ENCODE data around the gene IMPA2.

Gene IMPA2

DNA sequence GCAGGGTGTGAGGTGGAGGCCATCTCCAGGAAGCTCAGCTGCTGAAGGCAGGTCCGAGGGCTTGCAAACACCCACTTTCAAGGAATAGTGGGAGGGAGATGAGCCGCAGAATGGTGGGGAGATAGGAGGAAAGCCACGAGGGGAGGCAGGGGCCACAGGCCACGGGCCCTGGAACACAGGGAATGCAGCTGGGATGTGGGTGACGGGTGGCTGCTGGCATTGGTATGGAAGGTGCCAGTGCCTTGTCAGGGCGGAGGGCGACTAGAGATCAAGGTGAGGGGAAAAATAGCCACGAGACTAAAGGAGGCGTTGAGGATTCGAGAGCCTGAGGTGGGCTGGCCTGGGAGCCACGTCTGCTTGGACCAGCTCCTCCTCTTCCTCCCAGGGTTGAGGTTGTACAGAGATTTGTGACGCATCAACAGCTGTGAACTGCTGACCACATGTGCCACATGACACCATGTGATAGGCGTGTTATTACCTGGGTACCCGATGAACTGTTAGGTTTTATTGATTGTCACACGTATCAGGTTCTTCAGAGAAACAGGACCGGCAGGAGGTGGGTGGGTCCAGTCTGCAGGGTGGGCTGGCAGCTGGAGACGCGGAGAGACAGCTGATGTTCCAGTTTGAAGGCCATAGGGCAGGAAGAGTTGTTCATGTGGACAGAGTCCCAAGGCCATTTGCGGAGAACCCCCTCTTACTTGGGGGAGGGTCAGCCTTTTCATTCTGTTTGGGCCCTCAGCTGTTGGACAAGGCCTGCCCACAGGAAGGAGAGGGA lies 9.9 kb downstream of the IMPA2 start:
- no peak for ATAC-seq

DNA sequence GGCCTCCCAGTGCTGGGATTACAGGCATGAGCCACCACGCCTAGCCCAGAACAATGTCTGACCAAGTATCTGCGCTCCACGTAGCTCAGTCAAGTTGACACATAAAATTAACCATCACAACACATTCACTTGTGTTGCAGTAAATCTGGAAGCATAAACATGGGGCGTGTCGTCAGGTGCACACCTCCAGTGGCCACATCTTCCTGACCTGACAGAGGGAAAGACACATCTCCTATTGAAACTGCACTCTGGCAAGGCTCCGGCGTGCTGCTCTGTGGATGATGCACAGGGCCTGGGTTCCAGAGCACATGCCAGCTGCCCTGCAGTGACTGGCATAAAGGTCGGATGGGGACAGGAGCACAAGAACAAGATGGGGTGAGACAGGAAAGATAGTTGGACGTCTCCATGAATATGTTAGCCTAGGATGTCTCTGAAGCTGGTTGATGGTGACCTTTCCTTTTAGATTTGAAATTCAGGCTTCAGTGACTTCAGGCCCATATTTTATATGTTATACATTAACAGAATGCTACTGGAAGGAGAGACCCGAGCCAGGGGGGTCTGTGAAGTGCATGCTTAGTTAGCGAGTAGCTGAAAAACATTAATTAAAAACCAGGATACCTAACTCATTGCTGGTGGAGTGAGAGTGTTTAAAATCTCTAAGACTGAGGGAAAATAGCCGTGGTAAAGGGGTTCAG lies 10.9 kb downstream of the IMPA2 start:
- no peak for ATAC-seq

DNA sequence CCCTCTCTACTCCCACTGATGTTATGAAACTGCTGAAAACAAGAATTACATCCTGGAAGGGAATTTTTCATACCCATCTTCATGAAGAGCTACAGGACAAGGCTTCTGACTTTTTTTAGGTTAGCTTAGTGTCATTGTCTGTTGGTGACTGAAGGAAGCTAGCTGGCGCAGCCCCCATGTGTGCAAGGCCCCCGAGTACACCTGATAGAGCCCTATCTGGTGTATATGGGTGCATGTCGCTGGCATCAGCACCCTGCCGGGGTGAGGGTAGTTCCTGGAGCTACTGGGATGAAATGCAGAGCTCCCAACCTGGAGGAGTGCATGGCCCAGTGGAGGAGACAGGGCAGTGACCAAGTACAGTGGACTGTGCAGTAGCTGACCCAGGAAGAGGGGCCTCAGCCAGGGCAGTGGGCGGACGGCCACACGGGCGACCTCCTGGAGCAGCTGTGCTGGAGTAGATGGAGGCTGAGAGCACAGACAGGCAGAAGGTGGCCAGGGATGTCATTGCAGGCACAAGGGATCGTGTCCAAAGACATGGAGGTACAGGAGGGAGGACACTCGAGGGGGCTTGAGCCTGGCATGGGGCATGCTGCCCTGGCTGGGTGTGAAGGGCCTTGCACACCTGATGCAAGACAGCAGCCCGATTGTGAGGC lies 12.1 kb downstream of the IMPA2 start:
- no peak for ATAC-seq

DNA sequence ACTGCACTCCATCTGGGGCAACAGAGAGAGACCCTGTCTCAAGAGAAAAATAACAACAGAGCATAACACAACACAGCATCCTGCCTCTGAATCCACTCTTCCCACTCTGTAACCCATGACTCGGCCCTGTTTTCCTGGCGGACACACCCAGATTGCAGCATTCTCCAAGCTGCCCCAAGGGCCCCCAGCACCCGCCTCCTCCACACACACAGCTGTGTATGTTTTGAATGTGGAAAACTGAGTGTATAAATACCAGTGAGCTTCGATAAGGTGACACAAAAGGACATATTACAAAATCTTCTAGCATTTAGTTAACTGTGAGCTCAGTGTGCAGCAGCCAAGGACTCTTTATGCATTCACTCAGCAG lies 13.0 kb downstream of the IMPA2 start:
- no peak for ATAC-seq

DNA sequence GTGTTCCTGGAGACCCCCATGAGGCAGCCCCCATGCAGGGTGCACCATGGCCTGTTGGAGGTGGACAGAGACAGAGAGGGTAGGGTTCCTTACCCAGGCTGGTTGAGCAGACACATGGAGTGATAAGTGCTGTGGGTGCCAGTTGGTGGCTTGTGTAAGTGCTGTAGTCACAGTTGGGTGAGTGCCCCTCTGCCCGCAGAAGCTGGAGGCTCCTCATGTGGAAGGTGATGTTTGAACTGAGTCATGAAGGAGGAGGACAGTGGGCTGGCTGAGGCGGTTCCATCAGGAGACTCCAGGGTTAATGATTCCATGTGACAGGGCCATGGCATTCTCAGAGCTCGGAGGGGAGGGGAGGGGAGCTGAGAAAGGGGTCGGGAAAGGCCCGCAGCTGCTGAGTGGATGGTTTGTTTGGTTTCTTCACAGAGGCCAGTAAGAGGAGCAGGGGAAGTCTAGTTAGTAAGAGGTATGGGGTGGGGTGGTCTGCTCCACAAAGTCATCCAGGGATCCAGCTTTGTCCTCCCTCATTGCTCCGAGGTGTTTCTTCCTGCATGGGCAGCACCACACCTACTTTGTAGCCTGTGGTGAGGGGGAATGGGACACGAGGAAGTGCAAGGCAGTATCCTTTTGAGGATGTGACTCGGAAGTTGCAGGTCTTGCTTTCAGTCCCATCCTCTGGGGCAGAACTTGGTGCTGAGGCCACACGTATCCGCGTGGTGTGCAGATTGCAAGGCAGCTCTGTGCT lies 13.6 kb downstream of the IMPA2 start:
- ATAC-seq, result no peak

DNA sequence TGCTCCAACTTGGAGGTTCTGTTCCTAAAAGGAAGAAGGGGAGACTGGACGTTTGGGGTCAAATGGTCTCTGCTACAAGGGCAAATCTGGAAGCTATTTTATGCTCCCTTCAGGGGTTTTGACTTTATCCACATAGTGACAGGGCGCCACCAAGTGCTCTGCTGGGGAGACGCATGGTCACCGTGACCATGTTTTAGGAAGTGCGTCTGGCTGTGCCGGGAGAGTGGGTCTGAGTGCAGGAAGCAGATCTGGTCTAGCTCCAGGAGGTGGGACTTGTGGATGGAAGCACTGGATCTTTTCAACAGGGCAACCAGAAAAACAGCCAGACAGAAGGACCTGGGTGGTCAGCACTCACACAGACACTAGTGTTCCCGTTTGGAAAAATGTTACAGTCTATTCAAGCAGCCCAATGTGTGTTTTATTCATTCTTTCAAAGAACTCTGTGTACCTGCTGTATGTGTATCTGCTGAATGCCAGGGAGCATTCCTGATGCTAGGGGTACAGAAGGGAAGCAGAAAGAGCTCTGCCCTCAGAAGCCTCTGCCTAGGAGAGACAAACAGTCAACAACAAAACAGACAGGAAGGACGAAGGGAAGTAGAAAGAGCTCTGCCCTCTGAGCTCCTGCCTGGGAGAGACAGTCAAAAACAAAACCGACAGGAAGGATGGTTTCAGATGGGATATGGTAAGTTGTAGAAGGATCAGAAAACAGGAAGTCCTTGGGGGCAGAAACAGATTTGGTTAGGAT lies 14.3 kb downstream of the IMPA2 start:
- ATAC-seq, result peak; percentile 45 to 65

DNA sequence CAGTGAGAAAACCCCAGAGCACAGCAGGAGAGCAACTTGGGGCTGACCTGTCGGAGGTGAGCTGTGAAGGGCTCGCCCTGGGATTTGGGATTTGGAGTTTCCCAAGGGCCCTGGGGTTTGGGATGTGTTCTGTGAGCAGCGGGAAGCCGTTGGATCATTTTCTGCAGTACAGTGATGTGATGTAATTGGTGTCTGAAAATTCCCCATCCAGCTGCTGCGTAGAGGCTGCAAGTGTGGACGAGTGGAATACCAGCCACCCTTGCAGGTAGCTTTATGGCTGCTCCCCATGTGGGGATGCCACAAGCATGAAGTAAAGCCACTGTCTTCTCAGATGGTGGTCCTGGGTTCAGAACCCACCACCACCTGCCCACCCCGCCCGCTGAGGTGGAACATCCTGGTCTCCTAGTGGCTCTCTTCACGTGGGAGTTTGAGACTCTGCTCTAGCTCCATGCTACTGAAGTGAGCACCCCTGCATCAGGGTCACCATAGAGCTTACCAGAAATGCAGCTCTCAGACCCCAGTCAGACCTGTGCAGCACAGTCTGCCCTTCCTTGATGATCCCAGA lies 15.0 kb downstream of the IMPA2 start:
- no peak for ATAC-seq

DNA sequence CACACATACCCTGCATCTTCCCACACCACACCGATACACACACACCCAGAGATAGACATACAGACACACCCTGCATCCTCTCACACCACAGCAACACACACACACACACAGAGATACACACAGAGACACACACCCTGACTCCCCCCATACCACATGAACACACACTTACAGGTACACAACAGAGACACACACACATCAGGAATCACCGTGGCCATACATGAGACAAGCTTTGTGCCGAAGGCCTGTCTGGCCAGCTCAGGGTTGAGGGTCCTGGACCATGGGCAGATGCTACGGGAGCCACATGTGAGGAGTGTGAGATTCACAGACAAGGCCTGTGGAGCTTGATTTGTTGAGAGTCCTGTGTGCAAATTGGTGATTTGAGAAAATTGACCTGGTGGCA lies 15.6 kb downstream of the IMPA2 start:
- no peak for ATAC-seq

DNA sequence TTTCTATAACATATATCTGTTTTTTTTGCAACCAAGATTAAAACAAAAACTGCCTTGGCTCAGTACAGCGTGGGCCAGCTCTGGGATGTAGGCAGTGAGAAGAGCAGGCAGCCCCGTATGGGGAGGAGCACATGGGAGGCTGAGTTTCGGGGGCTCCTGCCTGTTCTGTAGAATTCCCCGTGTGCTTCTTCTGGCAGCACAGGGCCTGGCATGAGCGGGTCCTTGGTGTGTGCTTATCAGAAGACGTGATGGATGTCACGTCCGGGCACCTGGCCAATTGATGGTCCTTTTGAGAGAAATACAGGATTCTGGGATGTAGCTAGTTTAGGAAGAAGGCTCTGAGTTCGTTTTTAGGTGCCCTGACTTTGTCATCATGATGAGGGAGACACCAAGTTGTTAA lies 16.2 kb downstream of the IMPA2 start:
- no peak for ATAC-seq

DNA sequence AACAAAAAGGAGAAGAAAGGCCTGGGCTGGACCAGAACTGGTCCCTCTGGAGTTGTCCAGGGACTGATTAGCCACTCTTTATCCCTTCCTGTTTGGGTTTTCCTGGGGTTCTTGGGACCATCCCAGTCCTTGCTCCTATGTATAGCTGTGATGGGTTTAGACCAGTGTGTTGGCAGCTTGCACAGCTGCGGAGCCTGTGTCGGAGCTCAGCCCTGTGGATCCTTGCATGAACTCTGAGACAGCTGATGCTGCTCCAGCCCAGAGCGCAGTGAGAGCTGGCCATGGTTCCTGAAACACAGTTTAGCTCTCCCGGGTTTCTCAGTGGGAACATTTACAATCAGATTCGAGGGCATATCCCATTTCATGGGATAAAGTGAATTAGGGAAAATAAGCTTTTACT lies 16.9 kb downstream of the IMPA2 start:
- ATAC-seq, result no peak

DNA sequence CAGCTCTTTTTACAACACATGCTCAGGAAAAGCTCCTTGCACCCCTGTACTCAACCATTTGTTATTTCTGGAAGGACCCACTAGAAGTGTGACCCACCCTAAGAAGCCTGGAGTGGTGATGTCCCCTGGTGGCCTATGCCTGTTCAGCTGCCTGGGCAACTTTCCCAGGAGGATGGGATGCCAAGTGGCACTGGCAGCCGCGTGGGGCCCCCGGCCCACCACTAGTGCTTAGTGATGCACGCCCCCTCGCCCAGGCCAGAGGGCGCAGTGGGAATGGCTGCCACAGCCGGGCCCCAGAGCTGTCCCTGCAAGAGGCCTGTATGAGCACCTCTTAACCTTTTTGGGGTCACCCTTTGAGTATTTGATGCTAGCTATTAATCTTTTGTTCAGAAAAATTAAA lies 18.1 kb downstream of the IMPA2 start:
- no peak for ATAC-seq

DNA sequence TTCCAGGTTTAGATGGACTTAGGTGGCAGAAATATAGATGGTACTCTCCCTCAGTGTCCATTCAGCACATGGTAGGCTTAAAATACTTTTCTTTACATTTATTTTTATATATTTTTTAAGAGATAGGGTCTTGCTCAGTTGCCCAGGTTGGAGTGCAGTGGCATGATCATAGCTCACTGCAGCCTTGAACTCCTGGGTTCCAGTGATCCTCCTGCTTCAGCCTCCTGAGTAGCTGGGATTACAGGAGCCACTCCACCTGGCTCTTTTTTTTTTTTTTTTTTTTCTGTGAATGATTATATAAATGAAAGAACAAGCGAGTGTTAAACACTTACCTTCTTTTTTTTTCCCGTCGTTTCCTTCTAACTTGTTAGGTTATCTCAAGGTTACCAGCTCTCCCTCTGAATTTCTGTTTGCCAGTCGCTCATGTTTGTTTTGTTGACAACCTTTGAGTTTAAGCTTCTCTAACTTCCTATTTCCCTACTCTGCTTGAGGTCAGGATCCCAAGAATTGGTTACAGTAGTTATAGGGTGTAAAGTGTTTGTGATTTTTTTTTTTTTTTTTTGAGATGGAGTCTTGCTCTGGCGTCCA lies 18.9 kb downstream of the IMPA2 start:
- no peak for ATAC-seq

DNA sequence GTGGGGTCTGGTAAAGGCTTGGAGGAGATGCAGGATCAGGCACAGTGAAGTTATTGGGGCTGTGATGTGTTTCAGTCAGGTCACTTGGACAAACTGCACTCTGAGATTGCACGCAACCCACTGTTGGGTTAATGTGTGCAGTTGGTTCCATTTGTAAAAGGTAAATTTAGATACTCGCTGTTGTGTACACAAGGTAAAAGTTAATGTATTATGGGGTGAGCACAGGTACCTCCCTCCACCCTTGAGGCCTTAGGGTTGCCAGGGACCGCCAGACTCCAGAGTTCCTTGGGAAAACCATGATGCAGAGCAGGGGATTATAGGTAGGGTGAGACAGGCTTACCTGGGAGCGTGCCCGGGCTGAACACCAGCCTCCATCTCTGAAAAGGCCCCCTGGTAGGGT lies 20.1 kb downstream of the IMPA2 start:
- no peak for ATAC-seq

DNA sequence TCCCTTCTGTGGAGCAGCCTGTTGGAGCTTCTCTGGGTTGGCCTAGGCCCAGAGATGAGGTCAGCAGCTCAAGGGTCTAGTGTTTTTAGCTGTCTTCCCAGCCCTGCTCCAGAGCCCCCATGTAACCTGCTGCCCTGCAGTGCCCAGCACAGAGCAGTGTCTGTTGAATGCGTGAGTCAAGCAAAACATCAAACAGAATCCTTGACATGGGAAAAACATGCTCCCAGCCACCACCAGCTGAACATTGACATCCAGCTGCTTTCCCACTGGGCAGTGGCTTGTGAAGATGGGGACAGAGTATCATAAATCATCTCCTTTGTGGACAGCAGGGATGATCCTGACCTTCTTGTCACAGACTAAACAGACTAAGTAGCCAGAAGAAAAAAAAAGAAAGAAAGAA lies 22.6 kb downstream of the IMPA2 start:
- ATAC-seq, result no peak

DNA sequence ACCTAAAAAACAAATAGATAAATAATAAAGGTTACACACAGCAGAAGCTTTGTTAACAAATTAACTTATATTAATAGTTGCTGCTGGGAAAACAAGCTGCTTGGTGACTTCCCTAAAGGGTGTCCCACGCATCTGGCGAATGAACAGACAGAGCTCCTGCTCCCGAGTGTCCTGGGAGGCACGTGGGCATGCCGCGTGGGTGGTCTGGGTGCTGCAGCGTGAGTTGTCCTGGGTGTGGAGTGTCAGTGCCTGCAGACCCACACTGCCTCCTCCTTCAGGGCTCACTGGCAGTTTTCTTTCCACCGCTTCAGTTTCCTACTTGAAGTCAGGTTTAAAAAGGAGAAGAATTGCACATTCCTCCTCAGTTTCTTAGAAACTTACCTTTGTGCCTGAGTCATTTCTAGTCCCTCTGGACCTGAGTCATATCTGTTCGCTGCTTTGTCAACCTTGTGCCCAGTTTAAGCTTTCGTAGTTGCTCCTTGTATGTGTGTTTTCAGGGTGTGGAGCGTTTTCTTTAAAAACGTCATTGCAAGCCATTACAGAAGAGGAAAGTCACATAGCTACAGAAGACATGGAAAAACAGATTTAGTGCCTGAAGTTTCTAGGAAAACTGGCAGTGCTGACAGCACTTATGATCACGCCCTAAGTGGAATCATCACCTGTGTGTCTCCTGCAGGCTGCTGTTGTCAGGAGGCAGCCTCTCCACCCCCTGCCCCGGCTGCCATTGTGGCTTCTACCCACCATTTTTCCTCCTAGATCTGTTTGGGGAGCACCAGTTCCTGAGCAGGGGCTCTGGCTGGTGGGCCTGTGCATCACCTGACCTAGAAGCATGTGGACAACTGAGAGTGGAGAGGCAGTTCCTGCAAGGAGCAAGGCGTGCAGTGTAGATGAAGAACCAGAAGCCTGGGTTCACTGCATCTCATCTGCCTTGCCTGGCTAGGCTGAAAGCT lies 24.5 kb downstream of the IMPA2 start:
- no peak for ATAC-seq

DNA sequence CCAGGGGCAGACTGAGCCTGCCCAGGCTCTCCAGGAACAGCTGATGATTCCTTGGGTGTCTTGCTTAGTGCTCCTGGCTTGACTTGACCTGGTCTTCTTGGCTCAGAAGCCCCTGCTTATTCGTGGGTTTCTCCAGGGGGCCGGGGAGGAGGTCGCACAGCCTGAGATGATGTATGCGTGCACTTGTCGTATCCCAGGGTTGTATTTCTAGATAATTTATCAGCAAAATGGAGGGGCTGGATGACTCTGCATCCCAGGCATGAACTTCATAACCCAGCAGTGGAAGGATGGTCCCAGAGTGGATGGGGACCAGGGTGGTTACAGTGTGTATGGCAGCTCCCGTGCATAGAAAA lies 25.2 kb downstream of the IMPA2 start:
- ATAC-seq, result no peak

DNA sequence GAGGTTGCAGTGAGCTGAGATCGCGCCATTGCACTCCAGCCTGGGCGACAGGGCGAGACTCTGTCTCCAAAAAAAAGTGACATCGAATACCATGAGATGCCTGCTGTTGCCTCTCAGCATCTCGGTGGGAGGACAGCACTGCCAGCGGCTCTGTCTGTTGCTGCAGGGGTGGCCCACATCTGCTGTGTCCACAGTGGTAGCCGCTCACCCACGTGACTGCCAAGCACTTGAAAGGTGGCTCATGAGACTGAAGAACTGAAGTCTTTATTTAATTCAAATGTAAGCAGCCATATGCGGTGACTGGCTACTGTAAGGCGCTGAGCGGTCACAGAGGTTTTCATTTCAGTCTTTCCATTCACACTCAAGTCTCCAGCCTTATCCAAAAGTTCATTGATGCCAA lies 25.8 kb downstream of the IMPA2 start:
- ATAC-seq, result no peak

DNA sequence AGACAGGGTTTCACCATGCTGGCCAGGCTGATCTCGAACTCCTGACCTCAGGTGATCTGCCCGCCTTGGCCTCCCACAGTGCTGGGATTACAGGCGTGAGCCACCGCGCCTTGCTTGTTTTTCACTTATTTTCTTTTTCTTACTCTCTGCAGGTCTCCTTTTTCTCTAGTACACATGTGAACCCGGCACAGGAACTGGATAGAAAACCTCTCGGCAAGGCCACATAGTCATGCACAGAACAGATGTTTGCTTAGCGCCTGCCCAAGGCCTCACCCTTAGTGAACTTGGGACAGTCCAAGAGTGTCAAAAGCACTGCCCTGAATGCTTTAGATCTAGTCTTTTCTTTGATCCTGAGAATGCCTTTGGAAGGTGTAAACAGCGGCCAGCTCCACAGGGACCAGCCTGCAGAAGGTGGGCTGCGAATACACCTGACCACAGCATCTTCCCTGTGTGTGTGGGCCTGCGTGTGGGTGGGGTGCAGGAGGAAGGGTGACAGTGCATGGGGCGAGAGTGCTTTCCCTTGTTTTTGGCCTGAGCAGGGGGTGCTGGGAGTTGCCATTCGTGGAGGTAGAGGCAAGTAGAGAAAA lies 27.0 kb downstream of the IMPA2 start:
- no peak for ATAC-seq

DNA sequence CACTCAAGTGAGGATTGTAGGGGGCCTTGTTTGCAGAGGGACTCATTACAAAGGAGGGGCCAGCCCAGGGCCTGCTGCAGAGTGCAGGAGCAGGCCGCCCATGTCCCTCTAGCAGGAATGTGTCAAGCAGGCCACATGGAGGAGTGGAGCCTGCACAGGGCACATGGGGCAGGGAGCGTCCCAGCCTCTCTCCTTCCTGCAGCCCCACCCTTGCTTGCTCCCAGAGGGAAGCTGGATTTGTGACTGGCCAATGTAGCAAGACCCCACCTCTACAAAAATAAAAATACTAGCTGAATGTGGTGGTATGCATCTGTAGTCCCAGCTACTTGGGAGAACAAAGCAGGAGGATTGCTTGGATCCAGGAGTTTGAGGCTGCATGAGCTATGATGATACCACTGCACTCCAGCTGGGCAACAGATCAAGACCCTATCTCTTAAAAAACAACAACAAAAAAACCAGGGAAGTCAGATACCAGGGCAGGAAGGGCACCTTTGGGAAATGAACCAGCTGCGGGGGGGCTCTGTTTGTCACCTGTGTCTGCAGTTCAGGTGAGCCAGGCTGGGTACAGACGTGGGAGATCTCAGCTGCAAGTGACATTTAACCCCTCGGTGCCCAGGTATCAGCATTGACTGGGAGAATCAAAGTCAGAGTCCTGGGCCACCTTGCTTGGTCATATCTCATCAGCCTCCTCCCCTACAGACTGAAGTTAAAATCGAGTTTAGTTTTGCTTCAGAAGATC lies 27.7 kb downstream of the IMPA2 start:
- no peak for ATAC-seq
